WTC11 (cell line): ENCODE measurements around the gene NAGLU. TPM values are rescaled to one million over a fixed set of nuclear protein-coding genes. Genes with fewer than 3 reads are reported as not detected.

Experiments used
- ATAC-seq: fragments of 200-7000 bp; cut with Tn5 transposase; 2 replicates; pipeline ENCODE4 v1.10.0; 2021; ENCODE audit warnings: mild to moderate bottlenecking, moderate library complexity
- CTCF ChIA-PET: fragments of 300-600 bp; sonication (Branson Sonifier 250); formaldehyde crosslinking; loops from one replicate; lab custom pipeline; 2021; ENCODE audit warnings: antibody characterized with exemption; lab: Charles Lee
- POLR2A ChIA-PET: fragments of 350-600 bp; sonication (Branson Sonifier 250); formaldehyde crosslinking; loops from one replicate; lab custom pipeline; 2021; ENCODE audit warnings: antibody characterized with exemption; lab: Charles Lee
- DNase-seq: peaks from one replicate; pipeline ENCODE4 v3.0.0; 2021; ENCODE audit warnings: low spot score
- H3K27ac Mint-ChIP-seq: 2 replicates; pipeline ENCODE4 v1.8.0; 2021; ENCODE audit warnings: mixed read lengths
- H3K27me3 Mint-ChIP-seq: 2 replicates; pipeline ENCODE4 v1.8.0; 2021; ENCODE audit warnings: low read depth, mild to moderate bottlenecking, moderate library complexity, mixed read lengths
- H3K36me3 Mint-ChIP-seq: 2 replicates; pipeline ENCODE4 v1.8.0; 2021; ENCODE audit warnings: mixed read lengths
- H3K4me1 Mint-ChIP-seq: 2 replicates; pipeline ENCODE4 v1.8.0; 2022; ENCODE audit warnings: mixed read lengths
- H3K4me3 Mint-ChIP-seq: 2 replicates; pipeline ENCODE4 v1.8.0; 2021; ENCODE audit warnings: mild to moderate bottlenecking, moderate library complexity, mixed read lengths
- H3K9me3 Mint-ChIP-seq: 2 replicates; pipeline ENCODE4 v1.8.0; 2021; ENCODE audit warnings: mixed read lengths
- AR ChIP-seq: fragments of 250-450 bp; sonication (Bioruptor Pico); IDR thresholded peaks from 2 replicates; pipeline ENCODE4 v1.9.0; 2021; ENCODE audit warnings: mild to moderate bottlenecking
- CREB1 ChIP-seq: sonication (generic); formaldehyde crosslinking; IDR thresholded peaks from 2 replicates; pipeline ENCODE4 v1.8.0; 2023; ENCODE audit warnings: mild to moderate bottlenecking, missing genetic modification reagents
- CTCF ChIP-seq: fragments of 200-600 bp; IDR thresholded peaks from 2 replicates; pipeline ENCODE4 v1.8.0; 2022; ENCODE audit warnings: antibody characterized with exemption
- ESRRA ChIP-seq: sonication (generic); formaldehyde crosslinking; IDR thresholded peaks from 2 replicates; pipeline ENCODE4 v1.8.1; 2022; ENCODE audit warnings: mild to moderate bottlenecking, missing genetic modification reagents, borderline replicate concordance
- ETV6 ChIP-seq: sonication (generic); formaldehyde crosslinking; IDR thresholded peaks from 2 replicates; pipeline ENCODE4 v1.8.1; 2022; ENCODE audit warnings: mild to moderate bottlenecking, missing genetic modification reagents
- IRF2 ChIP-seq: sonication (generic); formaldehyde crosslinking; IDR thresholded peaks from 2 replicates; pipeline ENCODE4 v1.8.0; 2022; ENCODE audit warnings: low read depth, missing genetic modification reagents, borderline replicate concordance
- MYBL2 ChIP-seq: sonication (generic); formaldehyde crosslinking; IDR thresholded peaks from 2 replicates; pipeline ENCODE4 v1.8.1; 2023; ENCODE audit warnings: mild to moderate bottlenecking, moderate library complexity, missing genetic modification reagents
- NFYB ChIP-seq: sonication (generic); formaldehyde crosslinking; conservative IDR thresholded peaks from 2 replicates; pipeline ENCODE4 v1.8.0; 2022; ENCODE audit warnings: low read depth, missing genetic modification reagents
- PRDM15 ChIP-seq: sonication (generic); formaldehyde crosslinking; IDR thresholded peaks from 2 replicates; pipeline ENCODE4 v1.8.0; 2022; ENCODE audit warnings: missing genetic modification reagents
- RORB ChIP-seq: fragments of 250-450 bp; sonication (Bioruptor Pico); IDR thresholded peaks from 2 replicates; pipeline ENCODE4 v1.9.0; 2021; ENCODE audit warnings: mild to moderate bottlenecking
- SOX15 ChIP-seq: fragments of 250-450 bp; sonication (Bioruptor Pico); IDR thresholded peaks from 2 replicates; pipeline ENCODE4 v1.9.0; 2021; ENCODE audit warnings: mild to moderate bottlenecking
- TP53 ChIP-seq: sonication (generic); formaldehyde crosslinking; IDR thresholded peaks from 2 replicates; pipeline ENCODE4 v1.8.1; 2023; ENCODE audit warnings: mild to moderate bottlenecking, missing genetic modification reagents
- ZNF232 ChIP-seq: sonication (generic); formaldehyde crosslinking; IDR thresholded peaks from 2 replicates; pipeline ENCODE4 v1.8.0; 2022; ENCODE audit warnings: mild to moderate bottlenecking, missing genetic modification reagents
- ZNF416 ChIP-seq: fragments of 250-450 bp; sonication (Bioruptor Pico); IDR thresholded peaks from 2 replicates; pipeline ENCODE4 v1.9.0; 2021; ENCODE audit warnings: mild to moderate bottlenecking, inconsistent platforms
- total RNA-seq: library from RNA; stranded (reverse); gene quantifications from 3 replicates; pipeline ENCODE4 v1.2.3, GENCODE V29; 2021
- TF ChIP-seq, protein P1 (sequence below): sonication (generic); formaldehyde crosslinking; IDR thresholded peaks from 2 replicates; pipeline ENCODE4 v1.8.1; 2023; ENCODE audit warnings: mild to moderate bottlenecking, missing genetic modification reagents
- TF ChIP-seq, protein P2 (sequence below): sonication (generic); formaldehyde crosslinking; IDR thresholded peaks from 2 replicates; pipeline ENCODE4 v1.8.1; 2022; ENCODE audit warnings: mild to moderate bottlenecking, moderate library complexity, missing genetic modification reagents

The NAGLU gene
- total RNA-seq, 1 experiment from 2014 or later, result 39.3 TPM

GRCh38 chr17:42577532-42578281, 41.7 kb downstream of the NAGLU start, which contains the start of gene PSMC3IP (continued):
- peak; percentile 53; the same call in 1 of the 2 replicates for TF ChIP-seq PRDM15 (CRISPR knock-in tag)
- TF ChIP-seq ESRRA, result no peak; the same call in 1 of the 2 replicates
- TF ChIP-seq, protein P1, sequence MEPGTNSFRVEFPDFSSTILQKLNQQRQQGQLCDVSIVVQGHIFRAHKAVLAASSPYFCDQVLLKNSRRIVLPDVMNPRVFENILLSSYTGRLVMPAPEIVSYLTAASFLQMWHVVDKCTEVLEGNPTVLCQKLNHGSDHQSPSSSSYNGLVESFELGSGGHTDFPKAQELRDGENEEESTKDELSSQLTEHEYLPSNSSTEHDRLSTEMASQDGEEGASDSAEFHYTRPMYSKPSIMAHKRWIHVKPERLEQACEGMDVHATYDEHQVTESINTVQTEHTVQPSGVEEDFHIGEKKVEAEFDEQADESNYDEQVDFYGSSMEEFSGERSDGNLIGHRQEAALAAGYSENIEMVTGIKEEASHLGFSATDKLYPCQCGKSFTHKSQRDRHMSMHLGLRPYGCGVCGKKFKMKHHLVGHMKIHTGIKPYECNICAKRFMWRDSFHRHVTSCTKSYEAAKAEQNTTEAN (CRISPR knock-in tag), result peak; percentile 78; the same call in 1 of the 2 replicates
- 0 out of 2 replicates have a peak, but pooled peaks have one; percentile 41 for TF ChIP-seq TP53 (CRISPR knock-in tag)
- TF ChIP-seq MYBL2, result peak; percentile 59; the same call in 1 of the 2 replicates
- TF ChIP-seq ETV6 (CRISPR knock-in tag), result peak; percentile 82
- no peak for TF ChIP-seq IRF2 (CRISPR knock-in tag)
- TF ChIP-seq NFYB (CRISPR knock-in tag), result peak; percentile 88
- TF ChIP-seq, protein P2, sequence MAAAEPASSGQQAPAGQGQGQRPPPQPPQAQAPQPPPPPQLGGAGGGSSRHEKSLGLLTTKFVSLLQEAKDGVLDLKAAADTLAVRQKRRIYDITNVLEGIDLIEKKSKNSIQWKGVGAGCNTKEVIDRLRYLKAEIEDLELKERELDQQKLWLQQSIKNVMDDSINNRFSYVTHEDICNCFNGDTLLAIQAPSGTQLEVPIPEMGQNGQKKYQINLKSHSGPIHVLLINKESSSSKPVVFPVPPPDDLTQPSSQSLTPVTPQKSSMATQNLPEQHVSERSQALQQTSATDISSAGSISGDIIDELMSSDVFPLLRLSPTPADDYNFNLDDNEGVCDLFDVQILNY (CRISPR knock-in tag), result peak; percentile 99
- 0 out of 2 replicates have a peak, but pooled peaks have one; percentile 7 for TF ChIP-seq CREB1 (CRISPR knock-in tag)
- no peak for TF ChIP-seq SOX15
- no peak for TF ChIP-seq RORB
- TF ChIP-seq AR (CRISPR knock-in tag), result no peak

DNA sequence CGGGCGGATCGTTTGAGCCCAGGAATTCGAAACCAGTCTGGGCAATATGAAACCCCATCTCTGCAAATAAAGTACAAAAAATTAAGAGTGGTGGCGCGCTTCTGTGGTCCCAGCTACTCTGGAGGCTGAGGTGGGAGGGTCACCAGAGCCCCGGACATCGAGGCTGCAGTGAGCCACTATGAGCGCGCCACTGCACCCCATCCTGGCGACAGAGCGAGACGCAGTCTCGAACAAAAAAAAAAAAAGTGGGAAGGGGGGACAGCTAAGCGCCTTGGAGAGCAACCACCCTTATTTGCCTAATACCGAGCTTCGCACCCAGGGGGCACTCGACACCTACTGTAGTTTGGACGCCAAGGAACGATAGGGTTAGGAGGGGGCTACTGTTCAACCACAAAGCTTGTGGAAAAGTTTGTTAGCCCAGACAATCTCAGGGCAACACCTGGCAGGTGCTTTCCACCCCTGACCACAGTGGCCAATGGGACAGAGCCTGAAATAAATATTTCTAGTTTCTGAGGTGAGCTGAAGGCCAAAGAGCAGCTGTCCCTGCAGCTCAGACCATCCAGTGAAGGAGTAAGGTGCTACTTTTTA, 42.3 kb downstream of the NAGLU start:
- no peaks in the 10 kb centered on the region for H3K27me3 Mint-ChIP-seq
- peaks cover 20% of the 10 kb centered on the region for H3K4me1 Mint-ChIP-seq
- ATAC-seq (peak; percentile 77), DNase-seq (peak; percentile 92)
- H3K36me3 Mint-ChIP-seq, result peaks cover 25% of the 10 kb centered on the region
- TF ChIP-seq ETV6 (CRISPR knock-in tag), result peak; percentile 61; the same call in 1 of the 2 replicates
- 0 out of 2 replicates have a peak, but pooled peaks have one; percentile 13 for TF ChIP-seq ZNF416 (CRISPR knock-in tag)
- TF ChIP-seq IRF2 (CRISPR knock-in tag), result no peak
- TF ChIP-seq TP53 (CRISPR knock-in tag), result 0 out of 2 replicates have a peak, but pooled peaks have one; percentile 8
- TF ChIP-seq, protein P2 (CRISPR knock-in tag), result no peak
- TF ChIP-seq ZNF232 (CRISPR knock-in tag), result peak; percentile 41; the same call in 1 of the 2 replicates
- TF ChIP-seq CTCF, result peak; percentile 50
- peak overlapping the region; percentile 98 for H3K4me3 Mint-ChIP-seq
- ChIA-PET POLR2A (interaction anchor here (0.6 to 1.6 kb wide), 12 partner anchors 30 to 386 kb away, joined by 3 to 9 read pairs (median 4); partner anchors contain the start of genes PLEKHH3, RETREG3, TUBG1 and TUBG2), CTCF (interaction anchor here (0.6 to 3.3 kb wide), 69 partner anchors 8 to 458 kb away, joined by 3 to 122 read pairs (median 5); partner anchors contain the start of genes BECN1, CAVIN1, CCR10 and CNTD1)
- H3K27ac Mint-ChIP-seq, result peak overlapping the region; percentile 100
- H3K9me3 Mint-ChIP-seq, result no peaks in the 10 kb centered on the region
